Endothelial cell of umbilical vein (primary cell): Measurements from ENCODE around the gene CADPS. TPM values are rescaled to one million over a fixed set of nuclear protein-coding genes. Genes with fewer than 3 reads are reported as not detected.

Experiments used
- BruUV-seq: library from RNA; stranded (reverse); fragments of 400-500 nt; replicated peaks from 2 replicates; lab custom pipeline; 2021; lab: Mats Ljungman, UMichigan
- CTCF ChIA-PET: fragments of 300-600, 350-600 bp; sonication (Branson Sonifier 250); formaldehyde crosslinking; loops from one replicate; lab custom pipeline; 2021; ENCODE audit warnings: antibody characterized with exemption, inconsistent platforms; lab: Charles Lee
- POLR2A ChIA-PET: fragments of 300-600, 350-600 bp; sonication (Branson Sonifier 250); formaldehyde crosslinking; loops from one replicate; lab custom pipeline; 2021; ENCODE audit warnings: antibody characterized with exemption, inconsistent platforms; lab: Charles Lee
- DNase-seq: peaks from one replicate; pipeline ENCODE4 v3.0.0-alpha.2; 2011; ENCODE audit warnings: low read depth, low spot score
- FAIRE-seq: peaks from 2 replicates; lab custom pipeline; 2011; peaks lifted over from hg19 to GRCh38; lab: Jason Lieb, UNC
- H2AFZ ChIP-seq: 2 replicates; pipeline ENCODE4 v1.6.0; 2012; ENCODE audit warnings: low read depth, low read length, control low read depth, inconsistent platforms
- H3K27ac ChIP-seq: 2 replicates; pipeline ENCODE4 v1.5.1; 2011; ENCODE audit warnings: low read depth, mild to moderate bottlenecking, control low read depth, low read length, moderate library complexity; ENCODE audit not compliant: insufficient read depth
- H3K27me3 ChIP-seq, 2 experiments: 2 replicates each; pipeline versions ENCODE4 v1.6.0 to v1.6.1; 2011; ENCODE audit warnings: low read length in 2 of 2, mixed read lengths in 1 of 2; ENCODE audit not compliant: control insufficient read depth in 2 of 2, insufficient read depth in 2 of 2
- H3K36me3 ChIP-seq, 2 experiments: 2 replicates in 1 of 2; 3 replicates in 1 of 2; pipeline ENCODE4 v1.5.1; 2011; ENCODE audit warnings: low read length in 2 of 2, mild to moderate bottlenecking in 1 of 2, moderate library complexity in 1 of 2; ENCODE audit not compliant: control insufficient read depth in 2 of 2, insufficient read depth in 2 of 2; ENCODE audit errors: extremely low read depth in 1 of 2
- H3K4me1 ChIP-seq: 3 replicates; pipeline ENCODE4 v1.5.1; 2011; ENCODE audit warnings: mild to moderate bottlenecking, low read length; ENCODE audit not compliant: control insufficient read depth, insufficient read depth; ENCODE audit errors: extremely low read depth
- H3K4me2 ChIP-seq: 2 replicates; pipeline ENCODE4 v1.6.1; 2011; ENCODE audit warnings: low read length, control low read depth, mixed read lengths; ENCODE audit not compliant: insufficient read depth
- H3K4me3 ChIP-seq, 3 experiments: fragments of 200-600 bp in 1 of 3; sonication (generic), shearing (Covaris generic) in 1 of 3; replicated peaks in 1 of 3; 2 replicates each; pipeline ENCODE4 v1.5.1; 2011 to 2016; ENCODE audit warnings: control low read depth in 3 of 3, low read length in 3 of 3, mild to moderate bottlenecking in 2 of 3, inconsistent platforms in 1 of 3, low read depth in 1 of 3, moderate library complexity in 1 of 3; ENCODE audit not compliant: insufficient read depth in 1 of 3
- H3K79me2 ChIP-seq: 2 replicates; pipeline ENCODE4 v1.6.0; 2012; ENCODE audit warnings: low read length, inconsistent platforms; ENCODE audit not compliant: control insufficient read depth, insufficient read depth
- H3K9ac ChIP-seq: replicated peaks from 2 replicates; pipeline ENCODE3; 2011; ENCODE audit warnings: low read length, control low read depth; ENCODE audit not compliant: insufficient read depth; ENCODE audit errors: extremely low read depth
- H3K9me1 ChIP-seq: replicated peaks from 3 replicates; pipeline ENCODE4 v1.6.0; 2011; ENCODE audit warnings: mild to moderate bottlenecking, low read length; ENCODE audit not compliant: control insufficient read depth, insufficient read depth; ENCODE audit errors: extremely low read depth
- H3K9me3 ChIP-seq: replicated peaks from 2 replicates; pipeline ENCODE4 v1.5.1; 2012; ENCODE audit warnings: low read length, inconsistent platforms; ENCODE audit not compliant: control insufficient read depth, insufficient read depth
- H4K20me1 ChIP-seq: replicated peaks from 2 replicates; pipeline ENCODE3; 2011; ENCODE audit warnings: mild to moderate bottlenecking, low read length; ENCODE audit not compliant: control insufficient read depth, insufficient read depth; ENCODE audit errors: extremely low read depth
- CTCF ChIP-seq, 2 donors: IDR thresholded peaks; 1 replicate in 1 of 2; 2 replicates in 1 of 2; pipeline ENCODE4 v1.5.1; 2011; ENCODE audit warnings: low read length in 2 of 2, mild to moderate bottlenecking in 2 of 2, moderate library complexity in 2 of 2, control low read depth in 1 of 2, inconsistent platforms in 1 of 2, low read depth in 1 of 2; ENCODE audit not compliant: insufficient read depth in 1 of 2; ENCODE audit errors: extremely low read depth in 1 of 2
- EZH2 ChIP-seq: IDR thresholded peaks from 2 replicates; pipeline ENCODE4 v1.6.1; 2012; ENCODE audit warnings: borderline replicate concordance, low read depth, mild to moderate bottlenecking, moderate library complexity, low read length, inconsistent platforms; ENCODE audit not compliant: severe bottlenecking
- FOS ChIP-seq: IDR thresholded peaks from 2 replicates; pipeline ENCODE4 v1.6.1; 2011; ENCODE audit warnings: mild to moderate bottlenecking, low read length, moderate library complexity, borderline replicate concordance; ENCODE audit not compliant: insufficient read depth
- GATA2 ChIP-seq: IDR thresholded peaks from 2 replicates; pipeline ENCODE4 v1.7.0; 2011; ENCODE audit warnings: low read depth, mild to moderate bottlenecking, moderate library complexity, mixed read lengths, low read length; ENCODE audit not compliant: insufficient read length, insufficient read depth
- JUN ChIP-seq: IDR thresholded peaks from 2 replicates; pipeline ENCODE4 v1.6.1; 2011; ENCODE audit warnings: borderline replicate concordance, low read depth; ENCODE audit not compliant: insufficient read length, insufficient read depth
- MAX ChIP-seq: IDR thresholded peaks from 2 replicates; pipeline ENCODE4 v1.6.1; 2011; ENCODE audit not compliant: insufficient read depth, insufficient read length
- MYC ChIP-seq: IDR thresholded peaks from one replicate; pipeline ENCODE4 v1.6.1; 2011; ENCODE audit warnings: mild to moderate bottlenecking, low read depth, low read length
- POLR2A ChIP-seq: IDR thresholded peaks from 2 replicates; pipeline ENCODE4 v1.6.1; 2012; ENCODE audit warnings: low read depth, mild to moderate bottlenecking, control low read depth, low read length
- POLR2AphosphoS5 ChIP-seq: IDR thresholded peaks from 2 replicates; pipeline ENCODE4 v1.6.1; 2012; ENCODE audit warnings: low read depth, mild to moderate bottlenecking, control low read depth, low read length, moderate library complexity; ENCODE audit not compliant: insufficient read depth
- dilution Hi-C: fragments of 300-500 bp; cut with MboI; formaldehyde crosslinking; loops from one replicate; pipeline ENCODE4 v1.15.0; 2019; ENCODE audit warnings: low sequenced_read_pairs; ENCODE audit not compliant: extremely low pct_ligation_motif_present
- intact Hi-C: fragments of 100-400 bp; cut with micrococcal nuclease; formaldehyde crosslinking; loops from one replicate; pipeline ENCODE4 v1.10.0; 2022
- polyA plus RNA-seq, 4 experiments: library from polyadenylated mRNA; depleted of rRNA in 3 of 4; stranded (reverse) in 3 of 4; unstranded in 1 of 4; fragments of >200 nt; gene quantifications; 2 replicates each; pipeline versions ENCODE4 v1.2.1 to v1.2.3, GENCODE V29; 2011 to 2012; ENCODE audit warnings: missing spikeins in 1 of 4
- total RNA-seq: library from RNA; stranded (reverse); gene quantifications from 2 replicates; pipeline ENCODE4 v1.2.3, GENCODE V29; 2021

Gene CADPS
- total and polyA plus RNA-seq, 2 donors (not counting 3 experiments of a cell fraction or from before 2014, with no cell fraction given) = not detected

- no peak overlapping the region for H3K4me2 ChIP-seq
- TF ChIP-seq CTCF (IDR thresholded peaks at IDR 0.05; ENCODE audit: extremely low read depth in 1 of 2, insufficient read depth in 1 of 2, low read depth in 1 of 2, low read length in 2 of 2) = no peak
- no peak for TF ChIP-seq FOS
- no peak for TF ChIP-seq POLR2AphosphoS5
- no peak for TF ChIP-seq MYC
- no peak for TF ChIP-seq EZH2
- no peak for TF ChIP-seq MAX
- no peak for TF ChIP-seq GATA2
- no peak for TF ChIP-seq POLR2A
- TF ChIP-seq JUN = no peak
- H3K36me3 ChIP-seq = no peaks in the 10 kb centered on the region
- no peaks in the 10 kb centered on the region for H3K9me1 ChIP-seq
- no TSS peak for BruUV-seq
- CTCF ChIA-PET = no interaction called here
- H3K4me1 ChIP-seq = no peaks in the 10 kb centered on the region
- DNase-seq = no peak
- POLR2A ChIA-PET = no interaction called here
- H3K4me3 ChIP-seq = no peak overlapping the region
- dilution Hi-C loops (no loop called here), intact Hi-C loops (no loop called here)
- no peak for FAIRE-seq
- H3K79me2 ChIP-seq = no peaks in the 10 kb centered on the region
- no peak overlapping the region for H3K27ac ChIP-seq
- no peak overlapping the region for H3K9ac ChIP-seq
- H3K9me3 ChIP-seq = no peaks in the 10 kb centered on the region
- H2AFZ ChIP-seq = no peak overlapping the region
- H3K27me3 ChIP-seq = no peaks in the 10 kb centered on the region
- no peaks in the 10 kb centered on the region for H4K20me1 ChIP-seq
Measured at GRCh38 chr3:62699728-62700127, 175.5 kb downstream of the CADPS start.
